H1 (cell line): Measurements from ENCODE around the gene CMTR2. TPM values are rescaled to one million over a fixed set of nuclear protein-coding genes. Genes with fewer than 3 reads are reported as not detected.
A peak's percentile ranks its signal among the peaks of the same experiment; 100 is the strongest.

ENCODE experiments used
- CTCF ChIA-PET: fragments of 300-600 bp; sonication (Branson Sonifier 250); formaldehyde crosslinking; loops from one replicate; lab custom pipeline; 2021; ENCODE audit not compliant: partially characterized antibody; lab: Charles Lee
- POLR2A ChIA-PET: fragments of 300-600 bp; sonication (Branson Sonifier 250); formaldehyde crosslinking; loops from one replicate; lab custom pipeline; 2021; ENCODE audit warnings: inconsistent platforms; ENCODE audit not compliant: partially characterized antibody; lab: Charles Lee
- DNase-seq, 2 experiments: peaks; one replicate each; pipeline versions ENCODE4 v3.0.0 to v3.0.0-alpha.2; 2010 to 2022; ENCODE audit warnings: low spot score in 2 of 2, low read depth in 1 of 2, mixed read lengths in 1 of 2
- FAIRE-seq: peaks from 2 replicates; lab custom pipeline; 2011; peaks lifted over from hg19 to GRCh38; lab: Jason Lieb, UNC
- H2AFZ ChIP-seq: 2 replicates; pipeline ENCODE4 v1.8.1; 2012; ENCODE audit warnings: low read length, inconsistent platforms
- H2AK5ac ChIP-seq: 2 replicates; pipeline ENCODE4 v1.6.1; 2013; ENCODE audit warnings: low read depth, low read length
- H2BK120ac ChIP-seq: replicated peaks from 2 replicates; pipeline ENCODE3; 2013; ENCODE audit warnings: low read depth, low read length, inconsistent platforms
- H2BK12ac ChIP-seq: 2 replicates; pipeline ENCODE4 v1.6.1; 2013; ENCODE audit warnings: low read depth, low read length
- H2BK15ac ChIP-seq: 2 replicates; pipeline ENCODE4 v1.6.1; 2013; ENCODE audit warnings: low read length
- H2BK20ac ChIP-seq: 2 replicates; pipeline ENCODE4 v1.6.1; 2013; ENCODE audit warnings: low read length
- H2BK5ac ChIP-seq: 2 replicates; pipeline ENCODE4 v1.6.1; 2013; ENCODE audit warnings: low read depth, low read length
- H3K14ac ChIP-seq: 2 replicates; pipeline ENCODE4 v1.6.1; 2013; ENCODE audit warnings: inconsistent platforms; ENCODE audit not compliant: insufficient read length
- H3K18ac ChIP-seq: 2 replicates; pipeline ENCODE4 v1.6.1; 2013; ENCODE audit warnings: low read length; ENCODE audit errors: extremely low read depth
- H3K23ac ChIP-seq: 2 replicates; pipeline ENCODE4 v1.6.1; 2013; ENCODE audit warnings: inconsistent platforms; ENCODE audit not compliant: insufficient read length
- H3K23me2 ChIP-seq: 2 replicates; pipeline ENCODE4 v1.6.1; 2013; ENCODE audit warnings: low read depth, low read length
- H3K27ac ChIP-seq: 2 replicates; pipeline ENCODE4 v1.6.1; 2011; ENCODE audit warnings: low read depth, low read length, inconsistent platforms
- H3K27me3 ChIP-seq, 4 experiments: replicated peaks in 1 of 4; 1 replicate in 1 of 4; 2 replicates in 3 of 4; pipeline versions ENCODE4 v1.6.1 to v1.8.1; 2011 to 2013; ENCODE audit warnings: low read length in 3 of 4, mild to moderate bottlenecking in 3 of 4, inconsistent platforms in 2 of 4, mixed read lengths in 2 of 4, moderate library complexity in 1 of 4; ENCODE audit not compliant: control insufficient read depth in 3 of 4, insufficient read depth in 3 of 4; ENCODE audit errors: extremely low read depth in 1 of 4
- H3K36me3 ChIP-seq, 4 experiments: 2 replicates each; pipeline versions ENCODE4 v1.6.1 to v1.8.1; 2011 to 2013; ENCODE audit warnings: mild to moderate bottlenecking in 4 of 4, low read length in 3 of 4, moderate library complexity in 2 of 4, control low read depth in 1 of 4, inconsistent platforms in 1 of 4; ENCODE audit not compliant: insufficient read depth in 4 of 4, control insufficient read depth in 2 of 4
- H3K4ac ChIP-seq: replicated peaks from 2 replicates; pipeline ENCODE3; 2013; ENCODE audit warnings: low read length, low read depth, mixed read lengths, inconsistent platforms; ENCODE audit not compliant: insufficient read length
- H3K4me1 ChIP-seq, 4 experiments: replicated peaks in 1 of 4; 1 replicate in 1 of 4; 2 replicates in 3 of 4; pipeline versions ENCODE4 v1.6.1 to v1.8.1; 2011 to 2013; ENCODE audit warnings: low read length in 3 of 4, inconsistent platforms in 2 of 4, mixed read lengths in 1 of 4; ENCODE audit not compliant: insufficient read depth in 4 of 4, control insufficient read depth in 3 of 4
- H3K4me2 ChIP-seq, 2 experiments: 2 replicates each; pipeline versions ENCODE4 v1.6.1 to v1.8.1; 2011 to 2013; ENCODE audit warnings: low read depth in 2 of 2, low read length in 2 of 2, control low read depth in 1 of 2, inconsistent platforms in 1 of 2, mild to moderate bottlenecking in 1 of 2; ENCODE audit not compliant: insufficient read depth in 1 of 2
- H3K4me3 ChIP-seq, 4 experiments: fragments of 200-600, 300-600 bp in 1 of 4; sonication (generic), shearing (Covaris generic), sonication (Bioruptor Twin) in 1 of 4; 2 replicates each; pipeline versions ENCODE4 v1.5.1 to v1.8.1; 2011 to 2016; ENCODE audit warnings: low read length in 4 of 4, low read depth in 3 of 4, control low read depth in 2 of 4, inconsistent platforms in 2 of 4, mild to moderate bottlenecking in 2 of 4, mixed read lengths in 1 of 4, moderate library complexity in 1 of 4; ENCODE audit not compliant: insufficient read depth in 2 of 4; ENCODE audit errors: extremely low read depth in 1 of 4
- H3K56ac ChIP-seq: replicated peaks from 2 replicates; pipeline ENCODE3; 2013; ENCODE audit warnings: low read depth, mild to moderate bottlenecking, mixed read lengths, low read length, inconsistent platforms; ENCODE audit not compliant: insufficient read length
- H3K79me1 ChIP-seq: 2 replicates; pipeline ENCODE4 v1.6.1; 2013; ENCODE audit warnings: low read depth, low read length, control low read depth
- H3K79me2 ChIP-seq, 2 experiments: 2 replicates each; pipeline versions ENCODE4 v1.6.1 to v1.8.1; 2012 to 2013; ENCODE audit warnings: low read length in 2 of 2, mild to moderate bottlenecking in 2 of 2, inconsistent platforms in 1 of 2; ENCODE audit not compliant: insufficient read depth in 2 of 2, control insufficient read depth in 1 of 2
- H3K9ac ChIP-seq, 4 experiments: replicated peaks in 1 of 4; 1 replicate in 1 of 4; 2 replicates in 3 of 4; pipeline versions ENCODE4 v1.6.1 to v1.8.1; 2011 to 2013; ENCODE audit warnings: low read depth in 3 of 4, low read length in 3 of 4, control low read depth in 2 of 4, mild to moderate bottlenecking in 2 of 4, moderate library complexity in 2 of 4, inconsistent platforms in 1 of 4; ENCODE audit errors: extremely low read depth in 1 of 4
- H3K9me3 ChIP-seq, 2 experiments: 2 replicates each; pipeline versions ENCODE4 v1.6.1 to v1.8.1; 2012 to 2013; ENCODE audit warnings: mild to moderate bottlenecking in 2 of 2, moderate library complexity in 2 of 2, control low read depth in 1 of 2, inconsistent platforms in 1 of 2, low read depth in 1 of 2, low read length in 1 of 2, mixed read lengths in 1 of 2; ENCODE audit not compliant: insufficient read depth in 2 of 2
- H4K20me1 ChIP-seq, 2 experiments: replicated peaks in 1 of 2; 2 replicates each; pipeline versions ENCODE3 to v1.8.1; 2011 to 2013; ENCODE audit warnings: inconsistent platforms in 2 of 2, low read length in 2 of 2, mild to moderate bottlenecking in 1 of 2; ENCODE audit not compliant: insufficient read depth in 2 of 2, control insufficient read depth in 1 of 2
- H4K5ac ChIP-seq: 2 replicates; pipeline ENCODE4 v1.6.1; 2013; ENCODE audit warnings: low read length, low read depth, mixed read lengths, inconsistent platforms; ENCODE audit not compliant: insufficient read length
- H4K8ac ChIP-seq: 2 replicates; pipeline ENCODE4 v1.8.0; 2013; ENCODE audit warnings: mild to moderate bottlenecking, moderate library complexity, low read length, inconsistent platforms; ENCODE audit not compliant: insufficient read depth; ENCODE audit errors: extremely low read depth
- H4K91ac ChIP-seq: replicated peaks from 2 replicates; pipeline ENCODE3; 2013; ENCODE audit warnings: low read length, mixed read lengths, inconsistent platforms; ENCODE audit not compliant: insufficient read length
- CHD2 ChIP-seq: IDR thresholded peaks from 2 replicates; pipeline ENCODE4 v1.6.1; 2012; ENCODE audit warnings: low read length, improper control_type of control experiment
- USF2 ChIP-seq: IDR thresholded peaks from 2 replicates; pipeline ENCODE4 v1.6.1; 2011; ENCODE audit warnings: low read length, improper control_type of control experiment
- WGBS, 2 experiments: shearing (Covaris generic) in 1 of 2; methylation state at CpG; one replicate each; pipeline versions ENCODE4 v1.1.6 to v1.1.7; 2013 to 2015; ENCODE audit warnings: low lambda C conversion rate in 2 of 2, mixed read lengths in 2 of 2, inconsistent platforms in 1 of 2, low coverage in 1 of 2, missing lambda C conversion rate in 1 of 2; ENCODE audit not compliant: insufficient replicate concordance in 2 of 2, insufficient coverage in 1 of 2, insufficient read length in 1 of 2; ENCODE audit errors: extremely low coverage in 1 of 2, missing lambda C conversion rate in 1 of 2; 5-methylcytosine and 5-hydroxymethylcytosine counted together
- polyA plus RNA-seq, 7 experiments: library from polyadenylated mRNA; depleted of rRNA in 3 of 7; stranded (reverse) in 5 of 7; unstranded in 2 of 7; fragments of >200 nt in 5 of 7; fragments of 200-250 nt in 2 of 7; gene quantifications; 1 replicate in 5 of 7; 2 replicates in 1 of 7; 4 replicates in 1 of 7; pipeline versions ENCODE4 v1.2.1 to v1.2.3, GENCODE V29; 2011 to 2013; ENCODE audit warnings: missing spikeins in 2 of 7, mixed read lengths in 2 of 7
- total RNA-seq: library from RNA; stranded (reverse); fragmentation: NEBNext Ultra II Directional; extraction: Animal tissue kit (Norgen Biotek cat#: 25700); gene quantifications from 2 replicates; pipeline ENCODE4 v1.2.1, GENCODE V29; 2021

CMTR2 gene
- total and polyA plus RNA-seq, 2 of the 8 experiments (the other 6 are each of a cell fraction or from before 2014, with no cell fraction given): 8.5 to 12.8 TPM

- Histone ChIP-seq H3K23me2 (no peaks in the 10 kb centered on the region; the same call in 1 of the 2 replicates), H3K4me1 (peaks cover 0 to 15% (median 5%) of the 10 kb centered on the region in 4 experiments; a peak in 3 of 7 replicates), H3K4me3 (no peak overlapping the region), H4K5ac (no peak overlapping the region), H3K9me3 (no peaks in the 10 kb centered on the region), H4K8ac (no peak overlapping the region), H2AK5ac (no peak overlapping the region), H3K79me2 (no peaks in the 10 kb centered on the region)
- 70% methylated on average over 4 of the region's 4 CpGs; no CpG with 5 or more reads in 1 of the 2 experiments for WGBS, 2 experiments
- DNase-seq: no peak
- TF ChIP-seq USF2 (no peak), CHD2 (no peak)
- TF ChIP-seq, all 59 proteins: peak for 0
- no peak overlapping the region for H2BK5ac ChIP-seq
- no peak overlapping the region for H3K9ac ChIP-seq
- ChIA-PET CTCF (interaction anchor here (1.1 kb wide), 1 partner anchor 7 kb away, joined by 5 read pairs; no protein-coding TSS in a partner anchor), POLR2A (interaction anchor here (0.8 kb wide), 1 partner anchor 33 kb away, joined by 3 read pairs; no protein-coding TSS in a partner anchor)
- no peak overlapping the region; the same call in 1 of the 2 replicates for H3K27ac ChIP-seq
- no peaks in the 10 kb centered on the region for H3K79me1 ChIP-seq
- H4K91ac ChIP-seq: no peak overlapping the region
- peak overlapping the region in 1 of 2 experiments; percentile 24; a peak in 1 of 4 replicates for H3K4me2 ChIP-seq
- H3K27me3 ChIP-seq: no peaks in the 10 kb centered on the region
- H2AFZ ChIP-seq: no peak overlapping the region
- no peak for FAIRE-seq
- H3K23ac ChIP-seq: no peak overlapping the region
- peak overlapping the region; percentile 18; the same call in 1 of the 2 replicates for H2BK12ac ChIP-seq
- 0 out of 2 replicates have a peak overlapping the region, but pooled peaks have one; percentile 17 for H2BK20ac ChIP-seq
- no peak overlapping the region for H3K4ac ChIP-seq
- no peak overlapping the region for H2BK15ac ChIP-seq
- no peaks in the 10 kb centered on the region for H3K36me3 ChIP-seq
- H4K20me1 ChIP-seq: no peaks in the 10 kb centered on the region
- no peak overlapping the region for H3K18ac ChIP-seq
- no peak overlapping the region for H3K14ac ChIP-seq
- H2BK120ac ChIP-seq: no peak overlapping the region
- H3K56ac ChIP-seq: no peak overlapping the region
Observed at GRCh38 chr16:71254832-71255525, 34.2 kb downstream of the CMTR2 start.
